ENCODE measurements around the gene PACSIN2. TPM values are rescaled to one million over a fixed set of nuclear protein-coding genes. Genes with fewer than 3 reads are reported as not detected.

The PACSIN2 gene
- total and polyA plus RNA-seq, 2 experiments from 2014 or later, result 36.0 to 43.7 TPM

DNA sequence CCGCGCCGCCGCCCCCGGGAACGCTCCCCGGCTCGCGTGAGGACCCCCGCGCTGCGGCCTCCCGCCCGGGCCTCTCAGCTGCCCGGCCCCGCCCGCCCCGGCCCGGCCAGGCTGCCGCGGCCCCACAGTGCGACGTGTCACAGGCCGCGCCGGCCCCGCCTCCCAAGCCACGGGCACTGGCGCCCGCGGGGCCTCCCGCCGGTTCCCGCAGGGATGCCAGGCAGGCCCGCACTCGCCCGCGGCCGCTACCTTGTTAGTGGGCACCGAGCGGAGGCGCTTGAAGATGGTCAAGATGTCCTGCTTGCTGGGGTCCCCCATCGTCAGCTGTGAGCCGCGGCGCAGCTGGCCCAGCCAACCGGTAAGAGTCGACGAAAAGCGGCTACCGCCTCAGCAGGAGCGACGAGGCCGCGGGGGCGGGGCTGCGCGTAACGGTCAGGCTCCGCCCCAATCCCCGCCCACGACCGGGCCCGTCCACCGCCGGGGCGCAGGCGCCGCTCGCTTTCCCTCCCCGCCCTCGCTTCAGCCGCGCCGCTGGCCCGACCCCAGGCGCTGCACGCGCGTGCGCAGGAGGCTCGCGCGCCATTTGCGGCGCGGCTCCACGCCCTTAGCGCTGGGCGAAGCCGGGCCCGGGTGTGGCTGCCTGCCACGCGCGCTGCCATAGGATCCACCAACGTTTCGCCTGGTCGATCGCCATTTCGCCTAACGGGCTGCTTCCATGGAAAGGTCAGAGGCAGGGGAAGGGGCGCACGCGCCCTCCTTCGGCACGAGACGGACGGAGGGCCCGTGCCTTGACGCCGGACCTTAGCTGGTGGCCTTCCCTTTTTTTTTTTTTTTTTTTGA lies 157.9 kb downstream of the PACSIN2 start, which contains the start of gene ARFGAP3:
ARFGAP3 (minus strand) TSS at position 409 of the 840 bp plus-strand sequence; CDS start at position 318, 91 bp downstream.
- H2AFZ ChIP-seq, result peak within 1 kb of the TSS; percentile 76
- in situ Hi-C loops (cut with MboI), result no loop called here
- 3 to 9% methylated on average over 51 to 94 of the region's 111 CpGs for WGBS, 2 experiments (ENCODE audit: low coverage in 1 of 2, low lambda C conversion rate in 2 of 2, missing lambda C conversion rate in 2 of 2)

DNA sequence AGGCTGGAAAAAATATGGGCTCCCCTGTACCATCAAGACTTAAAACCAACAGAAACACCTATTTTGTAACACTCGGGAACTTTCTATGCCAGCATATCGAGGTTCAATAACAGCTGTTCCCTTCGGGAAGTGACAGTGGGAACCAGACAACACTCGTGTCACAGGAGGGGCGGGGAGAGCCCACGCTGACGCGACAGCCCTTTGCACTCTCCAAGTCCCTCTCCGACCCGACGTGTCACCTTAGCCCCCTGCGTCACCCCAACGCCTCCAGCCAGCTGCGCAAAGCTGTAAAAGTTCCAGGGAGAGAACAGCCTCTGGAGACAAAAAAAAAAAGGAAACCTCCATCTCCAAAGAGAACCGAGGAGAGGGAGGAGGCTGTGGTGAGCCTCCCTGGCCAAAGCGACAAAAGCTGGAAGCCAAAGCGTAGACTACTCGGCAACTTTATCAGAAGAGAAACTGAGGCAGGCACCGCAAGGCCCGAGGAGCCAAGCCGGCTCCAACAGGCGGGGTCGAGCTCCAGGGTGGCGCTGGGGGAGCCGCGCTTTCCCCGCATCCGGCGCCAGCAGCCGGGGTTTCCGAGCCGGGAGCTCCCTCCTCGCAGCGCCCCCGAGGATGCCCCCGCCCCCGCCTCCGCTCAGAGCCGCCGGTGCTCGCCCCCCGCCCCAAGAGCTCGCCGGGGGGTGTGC lies 158.6 kb downstream of the PACSIN2 start:
- Histone ChIP-seq H4K20me1 (ENCODE audit: insufficient read depth) (no peaks in the 10 kb centered on the region), H3K4me3 (peak overlapping the region; percentile 96), H3K27ac (peak overlapping the region; percentile 99), H3K36me3 (ENCODE audit: low read depth) (no peaks in the 10 kb centered on the region), H3K9me3 (ENCODE audit: low read depth) (no peaks in the 10 kb centered on the region), H3K27me3 (replicated peaks; ENCODE audit: insufficient read depth) (no peaks in the 10 kb centered on the region), H3K79me2 (ENCODE audit: insufficient read depth) (peaks cover 53% of the 10 kb centered on the region), H3K4me2 (ENCODE audit: unreplicated experiment) (peak overlapping the region; percentile 98), H3K9me2 (ENCODE audit: insufficient read depth) (no peaks in the 10 kb centered on the region), H3K9ac (peak overlapping the region; percentile 100), H3F3A (ENCODE audit: insufficient read depth) (peaks cover 15% of the 10 kb centered on the region), H3K4me1 (ENCODE audit: insufficient read depth) (peaks cover 11% of the 10 kb centered on the region), H2AFZ (no peak overlapping the region)
- no peak for TF ChIP-seq EZH2phosphoT487 (IDR thresholded peaks at IDR 0.05; ENCODE audit: insufficient read depth, low read depth)
- TF ChIP-seq EZH2 (IDR thresholded peaks at IDR 0.05; ENCODE audit: insufficient read depth, poor library complexity, severe bottlenecking), result no peak
- 1% methylated on average over 23 to 29 of the region's 44 CpGs for WGBS, 2 experiments (ENCODE audit: low coverage in 1 of 2, low lambda C conversion rate in 2 of 2, missing lambda C conversion rate in 2 of 2)
- peak; percentile 71 for DNase-seq
- in situ Hi-C loops (cut with MboI), result no loop called here

More for the DNA sequence above, 157.9 kb downstream of the PACSIN2 start, which contains the start of gene ARFGAP3:
- peak; percentile 98 for DNase-seq
- Histone ChIP-seq H3K27me3 (replicated peaks; ENCODE audit: insufficient read depth) (no peaks in the 10 kb centered on the region), H3K9ac (peak within 1 kb of the TSS; percentile 100), H3K27ac (peak within 1 kb of the TSS; percentile 99), H3K36me3 (ENCODE audit: low read depth) (no peaks in the 10 kb centered on the region), H3K4me1 (ENCODE audit: insufficient read depth) (peaks cover 11% of the 10 kb centered on the region), H3K4me2 (ENCODE audit: unreplicated experiment) (peak within 1 kb of the TSS; percentile 98), H3K79me2 (ENCODE audit: insufficient read depth) (peaks cover 45% of the 10 kb centered on the region), H4K20me1 (ENCODE audit: insufficient read depth) (no peaks in the 10 kb centered on the region), H3K9me3 (ENCODE audit: low read depth) (no peaks in the 10 kb centered on the region), H3K4me3 (peak within 1 kb of the TSS; percentile 96), H3K9me2 (ENCODE audit: insufficient read depth) (no peaks in the 10 kb centered on the region), H3F3A (ENCODE audit: insufficient read depth) (peaks cover 15% of the 10 kb centered on the region)
- TF ChIP-seq EZH2 (IDR thresholded peaks at IDR 0.05; ENCODE audit: insufficient read depth, poor library complexity, severe bottlenecking), result no peak
- TF ChIP-seq EZH2phosphoT487 (IDR thresholded peaks at IDR 0.05; ENCODE audit: insufficient read depth, low read depth), result no peak

DNA sequence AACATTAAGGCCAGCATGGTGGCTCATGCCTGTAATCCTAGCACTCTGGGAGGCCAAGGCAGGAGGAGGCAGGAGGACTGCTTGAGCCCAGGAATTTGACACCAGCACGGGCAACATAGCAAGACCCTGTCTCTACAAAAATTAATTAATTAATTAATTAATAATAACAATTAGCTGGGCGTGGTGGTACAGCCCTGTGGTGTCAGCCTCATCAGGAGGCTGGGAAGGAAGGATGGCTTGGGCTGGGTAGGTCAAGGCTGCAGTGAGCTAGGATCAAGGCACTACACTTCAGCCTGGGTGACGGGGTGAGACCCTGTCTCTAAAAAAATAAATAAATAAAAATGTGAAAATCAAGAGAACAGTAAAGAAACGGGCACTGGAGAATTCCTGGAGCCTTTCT lies 159.2 kb downstream of the PACSIN2 start:
- peak; percentile 18 for DNase-seq
- Histone ChIP-seq H3K9me2 (ENCODE audit: insufficient read depth) (no peaks in the 10 kb centered on the region), H3K27ac (peak overlapping the region; percentile 99), H3K9me3 (ENCODE audit: low read depth) (no peaks in the 10 kb centered on the region), H3K79me2 (ENCODE audit: insufficient read depth) (peaks cover 59% of the 10 kb centered on the region), H2AFZ (no peak overlapping the region), H3K27me3 (replicated peaks; ENCODE audit: insufficient read depth) (no peaks in the 10 kb centered on the region), H3K9ac (peak overlapping the region; percentile 100), H3K36me3 (ENCODE audit: low read depth) (no peaks in the 10 kb centered on the region), H3K4me2 (ENCODE audit: unreplicated experiment) (peak overlapping the region; percentile 98), H3K4me1 (ENCODE audit: insufficient read depth) (peaks cover 11% of the 10 kb centered on the region), H3K4me3 (peak overlapping the region; percentile 96), H4K20me1 (ENCODE audit: insufficient read depth) (peaks cover 5% of the 10 kb centered on the region; the same call in 1 of the 2 replicates), H3F3A (ENCODE audit: insufficient read depth) (peaks cover 15% of the 10 kb centered on the region)
- WGBS, 2 experiments (ENCODE audit: low coverage in 1 of 2, low lambda C conversion rate in 2 of 2, missing lambda C conversion rate in 2 of 2), result 2 to 3% methylated on average over 4 of the region's 4 CpGs
- TF ChIP-seq EZH2 (IDR thresholded peaks at IDR 0.05; ENCODE audit: insufficient read depth, poor library complexity, severe bottlenecking) (no peak), EZH2phosphoT487 (IDR thresholded peaks at IDR 0.05; ENCODE audit: insufficient read depth, low read depth) (no peak)
- in situ Hi-C loops (cut with MboI), result no loop called here

DNA sequence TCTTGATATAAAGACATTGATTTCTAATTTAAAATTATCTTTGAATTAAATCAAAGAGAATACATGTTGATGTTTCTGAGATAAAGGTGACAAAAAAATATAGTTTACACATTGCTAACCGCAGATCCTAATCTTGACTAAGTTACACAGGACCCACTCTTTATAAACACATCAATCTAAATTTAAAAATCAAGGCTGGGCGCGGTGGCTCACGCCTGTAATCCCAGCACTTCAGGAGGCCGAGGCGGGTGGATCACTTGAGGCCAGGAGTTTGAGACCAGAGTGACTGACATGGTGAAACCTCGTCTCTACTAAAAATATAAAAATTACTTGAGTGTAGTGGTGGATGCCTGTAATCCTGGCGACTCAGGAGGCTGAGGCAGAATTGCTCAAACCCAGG lies 159.7 kb downstream of the PACSIN2 start:
- Histone ChIP-seq H3K4me3 (peak overlapping the region; percentile 96), H2AFZ (no peak overlapping the region), H3K27me3 (replicated peaks; ENCODE audit: insufficient read depth) (no peaks in the 10 kb centered on the region), H3K9me2 (ENCODE audit: insufficient read depth) (no peaks in the 10 kb centered on the region), H3F3A (ENCODE audit: insufficient read depth) (peaks cover 15% of the 10 kb centered on the region), H3K79me2 (ENCODE audit: insufficient read depth) (peaks cover 64% of the 10 kb centered on the region), H3K4me2 (ENCODE audit: unreplicated experiment) (peak overlapping the region; percentile 98), H4K20me1 (ENCODE audit: insufficient read depth) (peaks cover 7% of the 10 kb centered on the region; the same call in 1 of the 2 replicates), H3K9ac (peak overlapping the region; percentile 100), H3K27ac (peak overlapping the region; percentile 99), H3K36me3 (ENCODE audit: low read depth) (no peaks in the 10 kb centered on the region), H3K4me1 (ENCODE audit: insufficient read depth) (peaks cover 11% of the 10 kb centered on the region), H3K9me3 (ENCODE audit: low read depth) (no peaks in the 10 kb centered on the region)
- TF ChIP-seq EZH2 (IDR thresholded peaks at IDR 0.05; ENCODE audit: insufficient read depth, poor library complexity, severe bottlenecking) (no peak), EZH2phosphoT487 (IDR thresholded peaks at IDR 0.05; ENCODE audit: insufficient read depth, low read depth) (no peak)
- 52% methylated on average over 8 of the region's 8 CpGs for WGBS, 2 experiments (ENCODE audit: low coverage in 1 of 2, low lambda C conversion rate in 2 of 2, missing lambda C conversion rate in 2 of 2)
- DNase-seq, result peak; percentile 51
- in situ Hi-C loops (cut with MboI), result no loop called here

All from GM23248 (cell line).